ENCODE measurements around the gene ACAD11.
"Not testable (repeated sequence)": the region's sequence is repeated elsewhere in the genome, so short reads cannot be mapped to it uniquely, and the experiment has no call there.

Gene ACAD11

DNA sequence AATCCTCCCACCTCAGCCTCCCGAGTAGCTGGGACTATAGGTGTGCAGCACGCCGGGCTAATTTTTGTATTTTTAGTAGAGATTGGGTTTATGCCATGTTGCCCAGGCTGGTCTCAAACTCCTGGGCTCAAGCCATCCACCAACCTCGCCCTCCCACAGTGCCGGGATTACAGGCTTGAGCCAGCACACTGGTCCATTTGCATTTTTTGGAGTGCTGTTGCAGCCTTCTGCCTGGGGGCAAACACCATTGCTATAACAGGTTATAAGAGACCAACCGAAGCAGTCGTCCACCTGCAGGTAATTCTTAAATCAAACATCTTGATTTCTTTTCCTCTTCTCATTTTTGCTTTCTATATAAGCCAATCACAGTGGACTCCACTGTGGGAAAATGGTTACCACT, 34.8 kb downstream of the ACAD11 start:
- no peak overlapping the region for H3K4me3 ChIP-seq (ENCODE audit: low read length)
- H3K9me3 ChIP-seq (ENCODE audit: insufficient read depth, low read depth, low read length), result no peaks in the 10 kb centered on the region
- no peak overlapping the region for H3K9ac ChIP-seq (ENCODE audit: low read depth, low read length)
- H3K27me3 ChIP-seq (ENCODE audit: insufficient read depth, low read length), result no peaks in the 10 kb centered on the region
- no peaks in the 10 kb centered on the region for H3K4me1 ChIP-seq (ENCODE audit: insufficient read depth, low read length)
- no peak overlapping the region for H3K27ac ChIP-seq (ENCODE audit: low read length)
- peaks cover 18% of the 10 kb centered on the region for H3K36me3 ChIP-seq (ENCODE audit: insufficient read depth, low read depth, low read length)

DNA sequence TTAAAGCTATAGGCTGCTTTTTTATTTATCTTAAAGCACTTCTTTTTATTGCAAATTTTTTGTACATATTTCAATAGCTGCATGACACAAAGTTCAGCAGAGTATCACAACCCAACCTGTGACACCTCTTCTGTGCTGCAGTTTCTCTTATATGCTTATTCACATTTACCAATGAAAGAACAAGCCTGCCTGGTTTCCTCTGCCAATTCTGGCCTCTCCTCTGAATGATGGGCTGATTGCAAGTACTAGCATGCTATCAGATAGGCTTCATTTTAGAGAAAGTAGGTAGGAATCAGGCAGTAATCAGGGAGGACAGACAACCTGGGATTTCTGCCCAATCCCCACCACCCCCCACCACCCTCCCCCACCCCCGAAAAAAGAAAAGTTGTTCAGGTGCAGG, 36.0 kb downstream of the ACAD11 start:
- Histone ChIP-seq H3K4me3 (ENCODE audit: low read length) (no peak overlapping the region), H3K36me3 (ENCODE audit: insufficient read depth, low read depth, low read length) (peaks cover 18% of the 10 kb centered on the region), H3K27me3 (ENCODE audit: insufficient read depth, low read length) (no peaks in the 10 kb centered on the region), H3K27ac (ENCODE audit: low read length) (no peak overlapping the region), H3K9me3 (ENCODE audit: insufficient read depth, low read depth, low read length) (no peaks in the 10 kb centered on the region), H3K4me1 (ENCODE audit: insufficient read depth, low read length) (no peaks in the 10 kb centered on the region), H3K9ac (ENCODE audit: low read depth, low read length) (no peak overlapping the region)

DNA sequence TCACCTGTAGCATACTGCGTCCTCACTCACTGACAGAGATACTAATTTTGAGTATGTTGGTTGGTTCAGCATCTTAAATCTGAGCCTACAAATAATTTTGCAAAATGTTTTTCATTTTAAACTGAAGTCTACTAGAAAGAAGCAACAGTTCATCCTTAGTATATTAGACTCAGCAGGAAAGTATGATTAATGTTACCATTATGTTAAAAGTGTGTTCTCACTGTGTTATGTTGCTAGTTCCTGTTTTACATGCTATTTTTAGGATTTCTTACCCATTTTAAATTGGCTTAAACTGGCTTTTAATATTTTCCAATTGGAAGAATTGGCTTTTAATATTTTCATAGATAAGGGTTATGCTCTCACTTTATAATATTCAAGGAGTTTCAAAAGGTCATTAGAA, 36.8 kb downstream of the ACAD11 start:
- H3K9ac ChIP-seq (ENCODE audit: low read depth, low read length), result no peak overlapping the region
- no peak overlapping the region for H3K27ac ChIP-seq (ENCODE audit: low read length)
- peaks cover 11% of the 10 kb centered on the region for H3K36me3 ChIP-seq (ENCODE audit: insufficient read depth, low read depth, low read length)
- no peak overlapping the region for H3K4me3 ChIP-seq (ENCODE audit: low read length)
- no peaks in the 10 kb centered on the region for H3K9me3 ChIP-seq (ENCODE audit: insufficient read depth, low read depth, low read length)
- H3K27me3 ChIP-seq (ENCODE audit: insufficient read depth, low read length), result no peaks in the 10 kb centered on the region
- H3K4me1 ChIP-seq (ENCODE audit: insufficient read depth, low read length), result no peaks in the 10 kb centered on the region

DNA sequence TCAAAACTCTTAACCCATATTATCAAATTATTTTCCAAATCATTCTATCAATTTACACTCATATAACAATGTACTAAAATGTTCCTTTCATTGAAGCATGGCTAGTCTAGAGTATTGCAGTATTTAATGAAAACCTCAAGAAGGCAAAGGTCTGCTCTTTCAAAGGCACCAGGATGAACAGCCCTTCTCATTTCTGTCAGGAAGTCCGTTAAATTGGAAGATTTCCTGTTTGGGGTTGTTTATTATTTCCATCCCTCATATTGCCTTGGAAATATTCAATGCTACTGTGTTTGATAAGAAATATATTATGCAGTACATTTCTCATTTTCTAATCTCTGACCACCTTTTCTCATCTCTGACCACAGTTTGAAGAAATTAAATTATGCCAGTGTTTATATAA, 37.5 kb downstream of the ACAD11 start:
- Histone ChIP-seq H3K4me1 (ENCODE audit: insufficient read depth, low read length) (no peaks in the 10 kb centered on the region), H3K9me3 (ENCODE audit: insufficient read depth, low read depth, low read length) (no peaks in the 10 kb centered on the region), H3K27ac (ENCODE audit: low read length) (no peak overlapping the region), H3K9ac (ENCODE audit: low read depth, low read length) (no peak overlapping the region), H3K4me3 (ENCODE audit: low read length) (no peak overlapping the region), H3K27me3 (ENCODE audit: insufficient read depth, low read length) (no peaks in the 10 kb centered on the region), H3K36me3 (ENCODE audit: insufficient read depth, low read depth, low read length) (peaks cover 8% of the 10 kb centered on the region)

DNA sequence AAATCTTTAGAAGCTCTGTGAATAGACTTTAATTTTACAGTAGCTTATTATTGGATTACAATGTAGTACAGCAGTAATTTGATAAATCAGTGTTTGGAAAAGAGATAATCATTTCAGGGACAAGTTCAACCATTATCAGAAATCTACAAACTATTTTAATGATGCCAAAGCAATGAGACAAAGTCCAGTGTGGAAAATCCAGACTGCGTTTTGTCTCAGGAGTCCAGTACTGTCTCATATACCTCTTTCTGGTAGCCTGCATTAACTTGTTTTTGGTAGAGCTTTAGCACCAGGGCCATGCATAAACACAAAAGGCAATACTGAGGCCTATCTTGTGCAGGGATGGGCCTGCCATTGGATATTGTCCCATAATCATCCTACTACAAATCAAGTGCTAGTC, 42.8 kb downstream of the ACAD11 start:
- Histone ChIP-seq H3K4me1 (ENCODE audit: insufficient read depth, low read length) (no peaks in the 10 kb centered on the region), H3K36me3 (ENCODE audit: insufficient read depth, low read depth, low read length) (no peaks in the 10 kb centered on the region; the same call in 1 of the 2 replicates), H3K9me3 (ENCODE audit: insufficient read depth, low read depth, low read length) (no peaks in the 10 kb centered on the region), H3K27me3 (ENCODE audit: insufficient read depth, low read length) (no peaks in the 10 kb centered on the region), H3K27ac (ENCODE audit: low read length) (no peak overlapping the region), H3K9ac (ENCODE audit: low read depth, low read length) (no peak overlapping the region), H3K4me3 (ENCODE audit: low read length) (no peak overlapping the region)

DNA sequence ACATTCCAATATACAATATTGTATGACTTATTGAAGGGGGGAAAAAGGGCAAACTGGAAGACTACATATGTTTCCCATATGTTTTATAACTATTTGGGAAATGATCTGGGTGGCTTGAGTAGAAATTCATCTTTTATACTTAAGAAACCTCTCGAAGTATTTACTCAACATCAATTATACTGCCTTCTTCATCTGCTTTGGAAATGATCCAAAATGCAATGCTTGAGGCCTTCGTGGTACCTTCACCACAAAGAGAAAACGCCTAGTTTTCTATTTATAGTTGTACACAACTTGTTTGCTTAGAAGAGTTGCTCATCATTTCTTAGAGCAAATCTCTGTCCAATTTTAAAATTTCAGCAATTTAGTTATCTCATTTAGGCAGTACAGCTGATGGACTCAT, 43.7 kb downstream of the ACAD11 start:
- Histone ChIP-seq H3K9ac (ENCODE audit: low read depth, low read length) (no peak overlapping the region), H3K36me3 (ENCODE audit: insufficient read depth, low read depth, low read length) (no peaks in the 10 kb centered on the region; the same call in 1 of the 2 replicates), H3K4me3 (ENCODE audit: low read length) (no peak overlapping the region), H3K4me1 (ENCODE audit: insufficient read depth, low read length) (no peaks in the 10 kb centered on the region), H3K9me3 (ENCODE audit: insufficient read depth, low read depth, low read length) (no peaks in the 10 kb centered on the region), H3K27ac (ENCODE audit: low read length) (no peak overlapping the region), H3K27me3 (ENCODE audit: insufficient read depth, low read length) (no peaks in the 10 kb centered on the region)

DNA sequence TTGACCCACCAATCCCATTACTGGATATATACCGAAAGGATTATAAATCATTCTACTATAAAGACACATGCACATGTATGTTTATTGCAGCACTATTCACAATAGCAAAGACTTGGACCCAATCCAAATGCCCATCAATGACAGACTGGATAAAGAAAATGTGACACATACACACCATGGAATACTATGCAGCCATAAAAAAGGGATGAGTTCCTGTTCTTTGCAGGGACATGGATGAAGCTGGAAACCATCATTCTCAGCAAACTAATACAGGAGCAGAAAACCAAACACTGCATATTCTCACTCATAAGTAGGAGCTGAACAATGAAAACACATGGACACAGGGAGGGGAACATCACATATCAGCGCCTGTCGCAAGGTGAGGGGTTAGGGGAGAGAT, 44.3 kb downstream of the ACAD11 start:
- not testable (repeated sequence) for H3K27ac ChIP-seq (ENCODE audit: low read length); H3K4me1 ChIP-seq (ENCODE audit: insufficient read depth, low read length); H3K27me3 ChIP-seq (ENCODE audit: insufficient read depth, low read length); H3K9ac ChIP-seq (ENCODE audit: low read depth, low read length); H3K4me3 ChIP-seq (ENCODE audit: low read length); H3K9me3 ChIP-seq (ENCODE audit: insufficient read depth, low read depth, low read length); H3K36me3 ChIP-seq (ENCODE audit: insufficient read depth, low read depth, low read length)

DNA sequence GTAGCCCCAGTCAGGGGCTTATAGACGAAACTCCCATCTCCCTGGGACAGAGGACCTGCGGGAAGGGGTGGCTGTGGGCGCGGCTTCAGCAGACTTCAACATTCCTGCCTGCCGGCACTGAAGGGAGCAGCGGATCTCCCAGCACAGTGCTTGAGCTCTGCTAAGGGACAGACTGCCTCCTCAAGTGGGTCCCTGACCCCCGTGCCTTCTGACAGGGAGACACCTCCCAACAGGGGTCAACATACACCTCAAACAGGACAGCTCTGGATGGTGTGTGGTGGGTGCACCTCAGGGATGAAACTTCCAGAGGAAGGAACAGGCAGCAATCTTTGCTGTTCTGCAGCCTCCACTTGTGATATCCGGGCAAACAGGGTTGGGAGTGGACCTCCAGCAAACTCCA, 53.0 kb downstream of the ACAD11 start:
- not testable (repeated sequence) for H3K9ac ChIP-seq (ENCODE audit: low read depth, low read length); H3K27ac ChIP-seq (ENCODE audit: low read length); H3K4me1 ChIP-seq (ENCODE audit: insufficient read depth, low read length); H3K9me3 ChIP-seq (ENCODE audit: insufficient read depth, low read depth, low read length); H3K27me3 ChIP-seq (ENCODE audit: insufficient read depth, low read length); H3K4me3 ChIP-seq (ENCODE audit: low read length)
- H3K36me3 ChIP-seq (ENCODE audit: insufficient read depth, low read depth, low read length), result peaks cover 19% of the 10 kb centered on the region; the same call in 1 of the 2 replicates

DNA sequence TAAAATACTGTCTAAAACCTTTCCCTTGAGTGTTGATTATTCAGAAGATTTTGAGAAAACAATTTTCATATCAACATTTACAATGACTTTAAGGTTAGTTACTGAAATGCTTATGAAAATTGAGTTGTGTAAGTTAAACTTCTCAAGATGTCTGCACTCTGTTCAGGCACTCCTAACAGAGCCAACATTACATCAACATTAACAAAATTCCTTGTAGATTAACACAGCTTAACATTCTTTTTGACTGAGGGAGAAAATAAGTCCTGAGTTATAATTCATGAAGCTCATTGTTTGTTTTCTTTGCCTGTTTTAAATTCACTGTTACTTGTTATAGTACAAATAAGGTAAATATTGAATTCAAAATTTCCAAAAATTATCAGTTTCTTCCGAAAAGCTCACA, 53.5 kb downstream of the ACAD11 start:
- Histone ChIP-seq H3K9ac (ENCODE audit: low read depth, low read length) (no peak overlapping the region), H3K36me3 (ENCODE audit: insufficient read depth, low read depth, low read length) (peaks cover 19% of the 10 kb centered on the region; the same call in 1 of the 2 replicates), H3K9me3 (ENCODE audit: insufficient read depth, low read depth, low read length) (no peaks in the 10 kb centered on the region), H3K27ac (ENCODE audit: low read length) (no peak overlapping the region), H3K27me3 (ENCODE audit: insufficient read depth, low read length) (no peaks in the 10 kb centered on the region), H3K4me3 (ENCODE audit: low read length) (no peak overlapping the region), H3K4me1 (ENCODE audit: insufficient read depth, low read length) (peaks cover 8% of the 10 kb centered on the region; the same call in 1 of the 2 replicates)

DNA sequence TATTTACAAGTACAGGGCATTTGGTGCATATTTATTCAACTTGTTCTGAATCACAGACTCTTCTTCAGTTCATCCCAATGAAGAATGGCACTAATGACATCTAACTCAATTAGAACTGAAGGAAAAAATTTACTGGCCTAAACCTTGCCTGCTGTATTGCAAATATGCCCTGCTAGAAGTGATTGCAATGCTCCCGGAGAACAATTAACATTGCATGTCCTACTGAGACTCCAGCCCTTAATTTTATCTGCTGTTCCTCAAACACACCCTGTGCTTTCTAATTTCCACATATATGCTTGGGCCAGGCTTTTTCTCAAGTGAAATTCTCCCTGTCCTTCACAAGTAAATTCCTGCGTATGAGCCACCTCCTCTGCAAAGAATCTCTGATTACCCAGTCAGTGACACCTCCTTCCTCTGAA, 54.2 kb downstream of the ACAD11 start:
- no peaks in the 10 kb centered on the region for H3K9me3 ChIP-seq (ENCODE audit: insufficient read depth, low read depth, low read length)
- H3K27me3 ChIP-seq (ENCODE audit: insufficient read depth, low read length), result no peaks in the 10 kb centered on the region
- no peak overlapping the region for H3K27ac ChIP-seq (ENCODE audit: low read length)
- peaks cover 19% of the 10 kb centered on the region; the same call in 1 of the 2 replicates for H3K36me3 ChIP-seq (ENCODE audit: insufficient read depth, low read depth, low read length)
- H3K9ac ChIP-seq (ENCODE audit: low read depth, low read length), result no peak overlapping the region
- no peak overlapping the region for H3K4me3 ChIP-seq (ENCODE audit: low read length)
- H3K4me1 ChIP-seq (ENCODE audit: insufficient read depth, low read length), result peaks cover 8% of the 10 kb centered on the region; the same call in 1 of the 2 replicates

DNA sequence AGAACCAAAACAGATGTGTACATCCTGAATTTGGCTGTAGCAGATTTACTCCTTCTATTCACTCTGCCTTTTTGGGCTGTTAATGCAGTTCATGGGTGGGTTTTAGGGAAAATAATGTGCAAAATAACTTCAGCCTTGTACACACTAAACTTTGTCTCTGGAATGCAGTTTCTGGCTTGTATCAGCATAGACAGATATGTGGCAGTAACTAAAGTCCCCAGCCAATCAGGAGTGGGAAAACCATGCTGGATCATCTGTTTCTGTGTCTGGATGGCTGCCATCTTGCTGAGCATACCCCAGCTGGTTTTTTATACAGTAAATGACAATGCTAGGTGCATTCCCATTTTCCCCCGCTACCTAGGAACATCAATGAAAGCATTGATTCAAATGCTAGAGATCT, 59.0 kb downstream of the ACAD11 start:
- H3K9me3 ChIP-seq (ENCODE audit: insufficient read depth, low read depth, low read length); H3K9ac ChIP-seq (ENCODE audit: low read depth, low read length); H3K4me1 ChIP-seq (ENCODE audit: insufficient read depth, low read length); H3K27ac ChIP-seq (ENCODE audit: low read length); H3K4me3 ChIP-seq (ENCODE audit: low read length); H3K27me3 ChIP-seq (ENCODE audit: insufficient read depth, low read length): not testable (repeated sequence)
- H3K36me3 ChIP-seq (ENCODE audit: insufficient read depth, low read depth, low read length), result peaks cover 19% of the 10 kb centered on the region; the same call in 1 of the 2 replicates

DNA sequence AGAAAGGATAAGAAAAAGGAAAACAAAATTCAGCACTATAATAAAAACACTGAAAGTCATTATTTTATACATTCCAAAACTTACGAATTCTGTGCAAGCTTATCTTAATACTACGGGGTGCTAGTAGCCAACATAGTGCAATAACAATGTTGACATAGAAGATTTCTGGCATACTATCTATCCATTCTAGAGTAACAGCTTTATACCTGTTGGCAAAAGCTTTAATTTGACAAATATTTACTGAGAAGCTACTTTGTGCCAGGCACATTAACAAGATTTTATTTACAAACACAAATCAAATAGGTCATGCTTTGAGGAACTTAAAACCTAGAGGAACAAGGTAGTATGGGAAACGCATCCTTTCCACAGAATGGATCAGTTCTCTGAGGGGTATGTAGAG, 61.4 kb downstream of the ACAD11 start:
- Histone ChIP-seq H3K4me1 (ENCODE audit: insufficient read depth, low read length) (no peaks in the 10 kb centered on the region), H3K27me3 (ENCODE audit: insufficient read depth, low read length) (no peaks in the 10 kb centered on the region), H3K36me3 (ENCODE audit: insufficient read depth, low read depth, low read length) (peaks cover 8% of the 10 kb centered on the region; the same call in 1 of the 2 replicates), H3K4me3 (ENCODE audit: low read length) (no peak overlapping the region), H3K9me3 (ENCODE audit: insufficient read depth, low read depth, low read length) (no peaks in the 10 kb centered on the region), H3K9ac (ENCODE audit: low read depth, low read length) (no peak overlapping the region), H3K27ac (ENCODE audit: low read length) (no peak overlapping the region)

DNA sequence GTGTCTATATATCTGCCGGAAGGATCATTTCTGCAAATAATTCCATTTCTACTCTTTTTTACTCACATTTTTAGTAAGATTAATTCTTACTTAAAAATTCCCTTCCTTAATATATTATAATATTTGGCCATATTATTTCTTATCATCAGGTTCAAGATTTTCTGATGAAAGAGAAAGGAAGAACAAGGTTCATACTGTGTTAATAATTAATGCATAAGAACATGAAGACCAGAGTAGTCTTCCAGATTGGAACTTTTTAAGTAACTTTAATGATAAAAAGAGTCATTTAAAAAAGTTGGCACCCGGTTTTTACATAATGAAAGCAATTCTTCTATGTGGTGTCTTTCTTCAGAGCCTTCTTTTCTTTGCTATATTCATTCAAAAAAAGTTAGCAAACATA, 61.9 kb downstream of the ACAD11 start:
- Histone ChIP-seq H3K4me1 (ENCODE audit: insufficient read depth, low read length) (no peaks in the 10 kb centered on the region), H3K9ac (ENCODE audit: low read depth, low read length) (no peak overlapping the region), H3K27ac (ENCODE audit: low read length) (no peak overlapping the region), H3K27me3 (ENCODE audit: insufficient read depth, low read length) (no peaks in the 10 kb centered on the region), H3K9me3 (ENCODE audit: insufficient read depth, low read depth, low read length) (no peaks in the 10 kb centered on the region), H3K36me3 (ENCODE audit: insufficient read depth, low read depth, low read length) (0 out of 2 replicates have a peak, but pooled peaks cover 3% of the 10 kb centered on the region), H3K4me3 (ENCODE audit: low read length) (no peak overlapping the region)

Data from iPS-20b (cell line).